GM12878 (cell line): ENCODE results near the gene RASAL2. TPM values are rescaled to one million over a fixed set of nuclear protein-coding genes. Genes with fewer than 3 reads are reported as not detected.

Source experiments
- ATAC-seq: fragments of 200-7000 bp; cut with Tn5 transposase; 3 replicates; pipeline ENCODE4 v1.9.1; 2020; ENCODE audit warnings: mild to moderate bottlenecking, moderate library complexity
- BruUV-seq: library from RNA; stranded (reverse); fragments of 400-500 nt; replicated peaks from 2 replicates; lab custom pipeline; 2021; lab: Mats Ljungman, UMichigan
- CTCF ChIA-PET: fragments of 300-600 bp; sonication (Branson Sonifier 250); formaldehyde crosslinking; extraction: SDS; loops from one replicate; lab custom pipeline; 2021; ENCODE audit warnings: inconsistent platforms; lab: Yijun Ruan, JAX
- POLR2A ChIA-PET: fragments of 350-600 bp; formaldehyde crosslinking; extraction: SDS; loops from one replicate; lab custom pipeline; 2021; ENCODE audit warnings: inconsistent platforms; lab: Charles Lee
- RAD21 ChIA-PET: fragments of 300-600 bp; sonication (Branson Sonifier 250); formaldehyde crosslinking; loops from one replicate; lab custom pipeline; 2023; ENCODE audit warnings: antibody characterized with exemption; ENCODE audit not compliant: unreplicated experiment; lab: Charles Lee
- SMC1A ChIA-PET: fragments of 300-600 bp; sonication (Branson Sonifier 250); formaldehyde crosslinking; loops from one replicate; lab custom pipeline; 2023; ENCODE audit not compliant: unreplicated experiment, uncharacterized antibody; lab: Charles Lee
- DNase-seq: peaks from one replicate; pipeline ENCODE4 v3.0.0-alpha.2; 2011; ENCODE audit warnings: low read depth, low spot score
- FAIRE-seq: peaks from 3 replicates; lab custom pipeline; 2011; peaks lifted over from hg19 to GRCh38; lab: Jason Lieb, UNC
- H2AFZ ChIP-seq: 2 replicates; pipeline ENCODE4 v1.6.0; 2011; ENCODE audit warnings: low read depth, low read length, control low read depth; ENCODE audit not compliant: control insufficient read depth
- H3K27ac ChIP-seq: 2 replicates; pipeline ENCODE4 v1.5.1; 2011; ENCODE audit warnings: control low read depth; ENCODE audit not compliant: control insufficient read depth, insufficient read depth
- H3K27me3 ChIP-seq, 2 experiments: replicated peaks in 1 of 2; 2 replicates each; pipeline versions ENCODE4 v1.6.0 to v1.6.1; 2011; ENCODE audit warnings: low read length in 1 of 2; ENCODE audit not compliant: control insufficient read depth in 2 of 2, insufficient read depth in 2 of 2
- H3K36me3 ChIP-seq, 2 experiments: 2 replicates each; pipeline ENCODE4 v1.5.1; 2011; ENCODE audit warnings: low read length in 1 of 2; ENCODE audit not compliant: control insufficient read depth in 2 of 2, insufficient read depth in 2 of 2
- H3K4me1 ChIP-seq: 2 replicates; pipeline ENCODE4 v1.6.1; 2011; ENCODE audit warnings: mild to moderate bottlenecking, low read length, moderate library complexity, mixed read lengths; ENCODE audit not compliant: control insufficient read depth, insufficient read depth
- H3K4me2 ChIP-seq: 2 replicates; pipeline ENCODE4 v1.6.0; 2011; ENCODE audit warnings: control low read depth; ENCODE audit not compliant: control insufficient read depth, insufficient read depth
- H3K4me3 ChIP-seq: fragments of 200-600 bp; sonication (generic); 2 replicates; pipeline ENCODE4 v1.5.1; 2016
- H3K79me2 ChIP-seq: 2 replicates; pipeline ENCODE4 v1.6.0; 2011; ENCODE audit warnings: low read length; ENCODE audit not compliant: control insufficient read depth, insufficient read depth
- H3K9ac ChIP-seq: 2 replicates; pipeline ENCODE4 v1.8.0; 2011; ENCODE audit warnings: low read length, control low read depth, mixed read lengths; ENCODE audit not compliant: control insufficient read depth, insufficient read depth
- H3K9me3 ChIP-seq: replicated peaks from 3 replicates; pipeline ENCODE4 v1.5.1; 2011; ENCODE audit warnings: mild to moderate bottlenecking, low read length; ENCODE audit not compliant: control insufficient read depth, insufficient read depth
- H4K20me1 ChIP-seq: 2 replicates; pipeline ENCODE4 v1.6.0; 2011; ENCODE audit not compliant: control insufficient read depth, insufficient read depth
- IKZF2 ChIP-seq, 2 experiments: fragments of 450-650 bp; IDR thresholded peaks; 2 replicates each; pipeline ENCODE4 v1.6.1; 2017; ENCODE audit warnings: mild to moderate bottlenecking in 2 of 2, moderate library complexity in 2 of 2
- IRF4 ChIP-seq: IDR thresholded peaks from 2 replicates; pipeline ENCODE4 v1.6.1; 2011; ENCODE audit warnings: low read depth, low read length
- NFYB ChIP-seq: IDR thresholded peaks from 2 replicates; pipeline ENCODE4 v1.6.1; 2011; ENCODE audit warnings: low read depth, mild to moderate bottlenecking, low read length, improper control_type of control experiment, moderate library complexity; ENCODE audit not compliant: insufficient read depth
- RB1 ChIP-seq: fragments of 450-650 bp; formaldehyde crosslinking; IDR thresholded peaks from 2 replicates; pipeline ENCODE4 v1.6.1; 2017; ENCODE audit warnings: mild to moderate bottlenecking, borderline replicate concordance
- RBBP5 ChIP-seq: fragments of 200-600 bp; sonication (generic); conservative IDR thresholded peaks from 2 replicates; pipeline ENCODE4 v1.6.1; 2016
- SMAD1 ChIP-seq: fragments of 450-650 bp; IDR thresholded peaks from 2 replicates; pipeline ENCODE4 v1.6.1; 2018; ENCODE audit warnings: mild to moderate bottlenecking, low read depth; ENCODE audit not compliant: partially characterized antibody
- TCF3 ChIP-seq: IDR thresholded peaks from 2 replicates; pipeline ENCODE4 v1.6.1; 2012; ENCODE audit warnings: low read depth, mild to moderate bottlenecking, low read length, borderline replicate concordance; ENCODE audit not compliant: insufficient read depth
- ZNF24 ChIP-seq: fragments of 450-650 bp; IDR thresholded peaks from 2 replicates; pipeline ENCODE4 v1.6.1; 2017; ENCODE audit warnings: antibody characterized with exemption, mild to moderate bottlenecking
- ZNF274 ChIP-seq: IDR thresholded peaks from one replicate; pipeline ENCODE4 v1.8.0; 2011; ENCODE audit not compliant: insufficient read length, insufficient read depth
- ZNF384 ChIP-seq: IDR thresholded peaks from 2 replicates; pipeline ENCODE4 v1.6.1; 2012; ENCODE audit warnings: low read depth, mild to moderate bottlenecking, low read length, improper control_type of control experiment, borderline replicate concordance
- WGBS: methylation state at CpG from one replicate; pipeline ENCODE4 v1.1.6; 2016; ENCODE audit warnings: low lambda C conversion rate; ENCODE audit not compliant: insufficient replicate concordance, insufficient coverage; ENCODE audit errors: missing lambda C conversion rate; 5-methylcytosine and 5-hydroxymethylcytosine counted together
- in situ Hi-C: fragments of 300-500 bp; cut with MboI; formaldehyde crosslinking; loops from 9 replicates; pipeline ENCODE4 v1.14.3; 2018; ENCODE audit warnings: mixed read lengths
- intact Hi-C: fragments of 100-400 bp; cut with micrococcal nuclease; formaldehyde crosslinking; loops from one replicate; pipeline ENCODE4 v1.14.2; 2022; ENCODE audit not compliant: unreplicated experiment
- polyA plus RNA-seq, 11 experiments: library from polyadenylated mRNA; depleted of rRNA in 4 of 11; unstranded in 6 of 11; stranded (reverse) in 5 of 11; fragments of >200 nt; fragmentation: Nextera tagmentation in 4 of 11; fragmentation: Illumina TruSeq in 1 of 11; extraction: Ambion mirVana in 4 of 11; extraction: Trizol in 1 of 11; gene quantifications; 1 replicate in 1 of 11; 2 replicates in 10 of 11; pipeline versions ENCODE4 v1.2.1 to v1.2.3, GENCODE V29; 2011 to 2016; ENCODE audit warnings: inconsistent platforms in 2 of 11, missing spikeins in 2 of 11, low read depth in 1 of 11
- total RNA-seq, 4 experiments: library from RNA; depleted of rRNA in 3 of 4; stranded (reverse); fragments of >200 nt in 3 of 4; fragmentation: Illumina TruSeq in 1 of 4; extraction: Trizol in 1 of 4; gene quantifications; 2 replicates each; pipeline versions ENCODE4 v1.2.1 to v1.2.3, GENCODE V29; 2013 to 2021
- TF ChIP-seq, protein P1 (sequence below): fragments of 450-650 bp; formaldehyde crosslinking; IDR thresholded peaks from 2 replicates; pipeline ENCODE4 v1.5.0; 2022; ENCODE audit warnings: mild to moderate bottlenecking, missing genetic modification characterization

RASAL2 gene
- total and polyA plus RNA-seq, 10 of the 15 experiments (the other 5 are each of a cell fraction or from before 2014, with no cell fraction given) = 0.02 to 6.9 (median 0.17) TPM; not detected in 1

DNA sequence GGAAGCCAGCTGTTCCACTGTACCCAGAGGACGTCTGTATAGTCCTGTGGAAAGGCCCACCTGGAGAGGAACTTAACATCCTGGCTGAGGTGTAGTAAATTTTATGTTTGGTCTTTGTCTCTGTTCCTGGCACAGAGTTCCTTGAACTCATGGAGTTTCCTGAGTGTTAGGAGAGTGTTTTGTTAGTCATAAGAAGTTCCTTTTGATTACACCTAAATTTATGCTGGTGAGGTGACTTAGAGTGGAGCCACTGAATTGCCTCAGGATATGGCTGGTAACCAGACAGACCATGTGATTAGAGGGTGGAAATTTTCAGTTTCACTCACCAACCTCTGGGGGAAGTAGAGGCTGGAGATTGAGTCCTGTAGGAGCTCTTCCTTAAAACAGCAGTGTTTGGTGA lies 57.9 kb downstream of the RASAL2 start:
- Histone ChIP-seq H3K4me2 (no peak overlapping the region), H3K36me3 (no peaks in the 10 kb centered on the region), H3K27ac (no peak overlapping the region), H4K20me1 (no peaks in the 10 kb centered on the region), H3K27me3 (no peaks in the 10 kb centered on the region), H3K9me3 (no peaks in the 10 kb centered on the region), H3K4me1 (no peaks in the 10 kb centered on the region), H3K79me2 (no peaks in the 10 kb centered on the region), H3K9ac (no peak overlapping the region), H2AFZ (no peak overlapping the region), H3K4me3 (no peak overlapping the region)
- intact Hi-C loops (no loop called here), in situ Hi-C loops (no loop called here)
- ATAC-seq (no peak), FAIRE-seq (no peak), DNase-seq (no peak)
- TF ChIP-seq NFYB (no peak), IRF4 (no peak), TCF3 (no peak), SMAD1 (no peak), RB1 (no peak), IKZF2 (IDR thresholded peaks at IDR 0.05) (no peak), ZNF24 (no peak), RBBP5 (no peak), ZNF384 (no peak), ZNF274 (no peak)
- TF ChIP-seq, protein P1, sequence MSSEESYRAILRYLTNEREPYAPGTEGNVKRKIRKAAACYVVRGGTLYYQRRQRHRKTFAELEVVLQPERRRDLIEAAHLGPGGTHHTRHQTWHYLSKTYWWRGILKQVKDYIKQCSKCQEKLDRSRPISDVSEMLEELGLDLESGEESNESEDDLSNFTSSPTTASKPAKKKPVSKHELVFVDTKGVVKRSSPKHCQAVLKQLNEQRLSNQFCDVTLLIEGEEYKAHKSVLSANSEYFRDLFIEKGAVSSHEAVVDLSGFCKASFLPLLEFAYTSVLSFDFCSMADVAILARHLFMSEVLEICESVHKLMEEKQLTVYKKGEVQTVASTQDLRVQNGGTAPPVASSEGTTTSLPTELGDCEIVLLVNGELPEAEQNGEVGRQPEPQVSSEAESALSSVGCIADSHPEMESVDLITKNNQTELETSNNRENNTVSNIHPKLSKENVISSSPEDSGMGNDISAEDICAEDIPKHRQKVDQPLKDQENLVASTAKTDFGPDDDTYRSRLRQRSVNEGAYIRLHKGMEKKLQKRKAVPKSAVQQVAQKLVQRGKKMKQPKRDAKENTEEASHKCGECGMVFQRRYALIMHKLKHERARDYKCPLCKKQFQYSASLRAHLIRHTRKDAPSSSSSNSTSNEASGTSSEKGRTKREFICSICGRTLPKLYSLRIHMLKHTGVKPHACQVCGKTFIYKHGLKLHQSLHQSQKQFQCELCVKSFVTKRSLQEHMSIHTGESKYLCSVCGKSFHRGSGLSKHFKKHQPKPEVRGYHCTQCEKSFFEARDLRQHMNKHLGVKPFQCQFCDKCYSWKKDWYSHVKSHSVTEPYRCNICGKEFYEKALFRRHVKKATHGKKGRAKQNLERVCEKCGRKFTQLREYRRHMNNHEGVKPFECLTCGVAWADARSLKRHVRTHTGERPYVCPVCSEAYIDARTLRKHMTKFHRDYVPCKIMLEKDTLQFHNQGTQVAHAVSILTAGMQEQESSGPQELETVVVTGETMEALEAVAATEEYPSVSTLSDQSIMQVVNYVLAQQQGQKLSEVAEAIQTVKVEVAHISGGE (CRISPR knock-in tag) = no peak
- no TSS peak for BruUV-seq
- ChIA-PET SMC1A (no interaction called here), CTCF (no interaction called here), POLR2A (no interaction called here), RAD21 (no interaction called here)
- 8% methylated on average over 1 of the region's 1 CpG for WGBS
